ENCODE results near the gene RNF169. TPM values are rescaled to one million over a fixed set of nuclear protein-coding genes. Genes with fewer than 3 reads are reported as not detected.

RNF169 gene
- total RNA-seq, result 10 to 100 TPM; 25.1 to 26.0 TPM

GRCh38 chr11:74748211-74749126, at the start of gene RNF169:
TSS of gene RNF169 (plus strand) at chr11:74748849. CDS start at chr11:74748881, 32 bp downstream.

DNA sequence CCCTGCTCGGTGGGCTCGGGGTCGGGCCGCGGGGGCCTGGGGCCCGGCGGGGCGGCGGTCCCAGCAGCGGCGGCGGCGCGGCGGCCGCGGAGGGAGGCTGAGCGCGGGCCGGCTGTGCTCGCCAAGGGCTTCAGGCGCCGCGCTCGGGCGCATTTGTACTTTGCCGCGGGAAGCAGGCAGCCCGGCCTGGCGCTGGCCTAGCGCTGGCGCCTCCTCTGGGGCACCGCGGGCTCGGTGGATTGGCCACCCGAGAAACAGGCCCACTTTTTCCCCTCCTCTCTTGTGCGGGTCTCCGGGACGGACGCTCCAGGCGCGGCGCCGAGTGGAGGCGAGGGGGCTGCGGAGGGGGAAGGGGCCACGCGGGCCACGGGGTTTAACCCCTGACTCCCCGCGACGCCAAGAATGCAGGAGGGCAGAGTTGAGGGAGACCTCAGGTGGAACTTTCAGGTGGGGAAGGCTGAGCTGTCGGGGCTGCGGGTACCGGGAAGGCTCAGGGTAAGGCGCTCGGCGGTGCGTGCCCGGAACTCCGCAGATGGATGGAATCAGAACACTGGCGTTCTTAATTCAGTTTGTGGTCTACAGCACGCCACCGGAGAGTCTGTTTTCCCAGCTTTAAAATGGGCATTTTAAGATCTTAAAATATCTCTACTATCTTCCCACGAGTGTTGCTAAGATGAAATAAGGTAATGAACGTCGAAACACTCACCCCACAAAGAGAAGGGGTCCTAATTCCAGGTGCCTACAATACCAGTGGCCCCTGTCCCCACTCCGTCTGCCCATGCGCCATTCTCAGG, 17.2 kb upstream of the RNF169 start, which contains the start of gene CHRDL2:
CHRDL2 (minus strand) TSS at position 126 of the 794 bp plus-strand sequence. CDS start 538 bp downstream, outside the sequence.

Small RNAs within 50 kb of the gene (small RNA-seq; reads per million reads assigned to genes)
- gene MIR4696 (0 reads per million in 2 donors), gene RN7SL239P (0 reads per million in 2 donors)

Other genes with a start within 250 kb of the RNF169 start
- 10 to 100 TPM in 1 of 2 donors, 1 to 10 TPM in 1; 7.9 to 16.0 TPM for gene POLD3, start 156.3 kb upstream of the RNF169 start, total RNA-seq
- not detected for gene CHRDL2, start 17.4 kb upstream of the RNF169 start, total RNA-seq
- 10 to 100 TPM in 1 of 2 donors, 1 to 10 TPM in 1; 7.9 to 14.3 TPM for gene XRRA1, start 200.2 kb downstream of the RNF169 start, total RNA-seq
- 10 to 100 TPM in 1 of 2 donors, 1 to 10 TPM in 1; 9.3 to 56.6 TPM for gene SPCS2, start 200.4 kb downstream of the RNF169 start, total RNA-seq
- 10 to 100 TPM; 17.9 to 25.6 TPM for gene NEU3, start 240.1 kb downstream of the RNF169 start, total RNA-seq